A673 (cell line): Measurements from ENCODE around the gene NOS1AP.

Source experiments
- EZH2 ChIP-seq: fragments of 200-600 bp; sonication (generic); IDR thresholded peaks from 2 replicates; pipeline ENCODE4 v1.6.1; 2017; ENCODE audit warnings: borderline replicate concordance, low read depth, mild to moderate bottlenecking, mixed read lengths, antibody characterized with exemption, low read length; ENCODE audit not compliant: poor library complexity, severe bottlenecking
- TF ChIP-seq, protein P1 (sequence below): fragments of 300-800, 200-600 bp; sonication (generic); conservative IDR thresholded peaks from 2 replicates; pipeline ENCODE4 v1.5.1; 2017; ENCODE audit warnings: low read depth, mild to moderate bottlenecking, antibody characterized with exemption, low read length, moderate library complexity, mixed read lengths

DNA sequence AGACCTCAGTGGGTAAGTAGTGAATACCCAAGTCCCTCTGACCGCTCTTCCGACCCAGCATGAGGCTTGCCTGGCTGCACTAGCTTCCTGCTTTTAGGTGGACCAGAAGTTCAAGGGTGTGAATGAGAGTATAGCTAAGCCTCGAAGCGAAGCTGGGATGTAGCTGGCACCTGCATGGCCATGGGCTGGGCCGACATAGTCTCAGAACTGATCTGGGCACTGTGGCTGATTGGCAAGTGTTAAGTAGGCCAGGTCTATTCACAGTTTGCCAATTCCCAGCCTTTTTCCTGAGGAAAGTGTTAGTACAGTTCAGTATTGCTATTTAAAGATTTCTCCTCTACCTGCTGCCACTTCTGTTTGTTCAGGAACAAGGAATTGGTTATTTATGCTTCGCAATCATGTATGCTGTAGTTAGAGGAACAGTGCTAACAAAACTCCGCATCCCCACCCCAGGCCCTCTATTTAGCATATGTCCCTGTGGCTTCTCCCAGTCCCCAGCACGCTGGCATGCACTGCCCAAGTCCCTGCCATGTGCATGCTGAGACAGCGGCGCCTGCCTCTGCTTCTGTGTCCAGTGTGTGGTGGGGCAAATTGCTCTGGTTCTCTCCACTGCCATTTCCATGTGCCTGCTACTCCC lies 290.9 kb downstream of the NOS1AP start:
- TF ChIP-seq, protein P1, sequence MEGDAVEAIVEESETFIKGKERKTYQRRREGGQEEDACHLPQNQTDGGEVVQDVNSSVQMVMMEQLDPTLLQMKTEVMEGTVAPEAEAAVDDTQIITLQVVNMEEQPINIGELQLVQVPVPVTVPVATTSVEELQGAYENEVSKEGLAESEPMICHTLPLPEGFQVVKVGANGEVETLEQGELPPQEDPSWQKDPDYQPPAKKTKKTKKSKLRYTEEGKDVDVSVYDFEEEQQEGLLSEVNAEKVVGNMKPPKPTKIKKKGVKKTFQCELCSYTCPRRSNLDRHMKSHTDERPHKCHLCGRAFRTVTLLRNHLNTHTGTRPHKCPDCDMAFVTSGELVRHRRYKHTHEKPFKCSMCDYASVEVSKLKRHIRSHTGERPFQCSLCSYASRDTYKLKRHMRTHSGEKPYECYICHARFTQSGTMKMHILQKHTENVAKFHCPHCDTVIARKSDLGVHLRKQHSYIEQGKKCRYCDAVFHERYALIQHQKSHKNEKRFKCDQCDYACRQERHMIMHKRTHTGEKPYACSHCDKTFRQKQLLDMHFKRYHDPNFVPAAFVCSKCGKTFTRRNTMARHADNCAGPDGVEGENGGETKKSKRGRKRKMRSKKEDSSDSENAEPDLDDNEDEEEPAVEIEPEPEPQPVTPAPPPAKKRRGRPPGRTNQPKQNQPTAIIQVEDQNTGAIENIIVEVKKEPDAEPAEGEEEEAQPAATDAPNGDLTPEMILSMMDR = no peak
- no peak for TF ChIP-seq EZH2
